Measurements from ENCODE around the gene PCK1. TPM values are rescaled to one million over a fixed set of nuclear protein-coding genes. Genes with fewer than 3 reads are reported as not detected.

PCK1 gene
- total RNA-seq, 6 donors from 2014 or later, result 0.23 to 1.3 (median 0.51) TPM; not detected in 3

DNA sequence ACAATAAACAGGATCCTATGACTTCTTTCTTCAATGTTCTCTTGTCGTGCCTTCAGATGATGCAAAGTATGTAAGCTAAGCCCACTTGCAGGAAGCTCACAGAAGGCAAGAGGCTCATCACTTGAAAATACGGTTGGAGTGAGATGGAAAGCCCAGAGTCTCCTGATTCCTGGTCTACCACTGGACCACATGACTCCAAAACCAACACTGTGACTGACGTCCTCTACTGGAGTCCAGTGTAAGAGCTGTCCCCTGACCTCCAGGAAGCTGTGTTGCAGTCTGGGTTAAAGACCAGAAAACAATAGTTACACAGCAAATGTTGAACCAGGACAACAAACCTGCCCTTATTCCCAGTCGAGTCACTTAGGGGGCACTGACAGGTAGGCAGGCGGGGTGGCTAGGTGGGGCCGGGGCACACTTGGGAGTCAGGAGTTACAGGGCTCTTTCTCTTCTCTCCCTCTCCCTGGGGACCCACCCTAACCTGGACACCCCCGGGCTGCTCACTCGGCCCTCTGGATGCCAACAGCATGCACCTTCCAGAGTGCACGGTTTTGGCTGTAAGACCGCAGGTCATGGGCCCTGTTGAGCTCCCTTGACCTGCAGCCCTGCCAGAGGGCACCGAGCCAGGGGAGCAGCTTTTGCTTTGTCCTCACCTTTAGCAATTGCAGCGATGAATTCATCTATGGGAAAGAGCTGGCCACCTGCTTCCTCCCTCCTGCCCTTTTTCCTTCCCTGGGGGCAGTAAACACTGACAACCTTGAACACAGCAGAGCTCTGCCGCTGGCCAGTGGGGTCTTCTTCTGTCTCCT lies 7.4 kb downstream of the PCK1 start:
- WGBS, 2 donors, result 67 to 73% methylated on average over 9 to 13 of the region's 13 CpGs
- H3K4me1 ChIP-seq, result no peaks in the 10 kb centered on the region
- no peak overlapping the region for H3K4me3 ChIP-seq
- DNase-seq (no peak), ATAC-seq (ENCODE audit: low FRiP score in 2 of 2) (no peak)
- no peak overlapping the region for H3K27ac ChIP-seq
- no peaks in the 10 kb centered on the region for H3K27me3 ChIP-seq
- no peaks in the 10 kb centered on the region for H3K36me3 ChIP-seq
- TF ChIP-seq EP300 (IDR thresholded peaks at IDR 0.05) (no peak), POLR2A (IDR thresholded peaks at IDR 0.05) (no peak), POLR2AphosphoS5 (IDR thresholded peaks at IDR 0.05) (no peak)
- TF ChIP-seq, protein P1, sequence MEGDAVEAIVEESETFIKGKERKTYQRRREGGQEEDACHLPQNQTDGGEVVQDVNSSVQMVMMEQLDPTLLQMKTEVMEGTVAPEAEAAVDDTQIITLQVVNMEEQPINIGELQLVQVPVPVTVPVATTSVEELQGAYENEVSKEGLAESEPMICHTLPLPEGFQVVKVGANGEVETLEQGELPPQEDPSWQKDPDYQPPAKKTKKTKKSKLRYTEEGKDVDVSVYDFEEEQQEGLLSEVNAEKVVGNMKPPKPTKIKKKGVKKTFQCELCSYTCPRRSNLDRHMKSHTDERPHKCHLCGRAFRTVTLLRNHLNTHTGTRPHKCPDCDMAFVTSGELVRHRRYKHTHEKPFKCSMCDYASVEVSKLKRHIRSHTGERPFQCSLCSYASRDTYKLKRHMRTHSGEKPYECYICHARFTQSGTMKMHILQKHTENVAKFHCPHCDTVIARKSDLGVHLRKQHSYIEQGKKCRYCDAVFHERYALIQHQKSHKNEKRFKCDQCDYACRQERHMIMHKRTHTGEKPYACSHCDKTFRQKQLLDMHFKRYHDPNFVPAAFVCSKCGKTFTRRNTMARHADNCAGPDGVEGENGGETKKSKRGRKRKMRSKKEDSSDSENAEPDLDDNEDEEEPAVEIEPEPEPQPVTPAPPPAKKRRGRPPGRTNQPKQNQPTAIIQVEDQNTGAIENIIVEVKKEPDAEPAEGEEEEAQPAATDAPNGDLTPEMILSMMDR (IDR thresholded peaks at IDR 0.05), result no peak
- H3K9me3 ChIP-seq, result no peaks in the 10 kb centered on the region

DNA sequence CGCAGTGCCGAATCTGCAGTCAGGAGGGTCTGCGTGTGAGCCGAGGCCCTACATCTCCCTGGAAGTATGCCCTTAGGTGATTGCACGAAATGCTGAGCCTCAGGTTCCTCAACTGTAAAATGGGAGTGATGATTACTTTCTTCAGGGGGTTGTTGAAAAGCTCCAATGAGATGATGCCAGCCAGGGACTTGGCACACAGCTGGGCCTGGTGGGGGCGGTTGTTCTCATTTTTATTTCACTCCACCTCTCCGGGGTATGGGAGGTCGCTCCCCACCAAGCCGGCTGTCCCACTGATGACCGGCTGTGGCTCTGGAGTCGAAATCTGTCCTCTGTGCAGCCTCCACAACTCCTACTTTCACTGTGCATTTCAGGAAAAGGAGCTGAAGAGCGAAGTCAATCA lies 8.1 kb downstream of the PCK1 start:
- no peak for ATAC-seq (ENCODE audit: low FRiP score in 2 of 2)
- Histone ChIP-seq H3K36me3 (no peaks in the 10 kb centered on the region), H3K4me3 (no peak overlapping the region), H3K27ac (no peak overlapping the region), H3K4me1 (no peaks in the 10 kb centered on the region), H3K27me3 (no peaks in the 10 kb centered on the region), H3K9me3 (no peaks in the 10 kb centered on the region)
- TF ChIP-seq POLR2AphosphoS5 (IDR thresholded peaks at IDR 0.05) (no peak), POLR2A (IDR thresholded peaks at IDR 0.05) (no peak), EP300 (IDR thresholded peaks at IDR 0.05) (no peak)
- TF ChIP-seq, protein P1 (IDR thresholded peaks at IDR 0.05), result no peak
- no peak for DNase-seq
- 90 to 95% methylated on average over 9 to 12 of the region's 12 CpGs for WGBS, 2 donors

DNA sequence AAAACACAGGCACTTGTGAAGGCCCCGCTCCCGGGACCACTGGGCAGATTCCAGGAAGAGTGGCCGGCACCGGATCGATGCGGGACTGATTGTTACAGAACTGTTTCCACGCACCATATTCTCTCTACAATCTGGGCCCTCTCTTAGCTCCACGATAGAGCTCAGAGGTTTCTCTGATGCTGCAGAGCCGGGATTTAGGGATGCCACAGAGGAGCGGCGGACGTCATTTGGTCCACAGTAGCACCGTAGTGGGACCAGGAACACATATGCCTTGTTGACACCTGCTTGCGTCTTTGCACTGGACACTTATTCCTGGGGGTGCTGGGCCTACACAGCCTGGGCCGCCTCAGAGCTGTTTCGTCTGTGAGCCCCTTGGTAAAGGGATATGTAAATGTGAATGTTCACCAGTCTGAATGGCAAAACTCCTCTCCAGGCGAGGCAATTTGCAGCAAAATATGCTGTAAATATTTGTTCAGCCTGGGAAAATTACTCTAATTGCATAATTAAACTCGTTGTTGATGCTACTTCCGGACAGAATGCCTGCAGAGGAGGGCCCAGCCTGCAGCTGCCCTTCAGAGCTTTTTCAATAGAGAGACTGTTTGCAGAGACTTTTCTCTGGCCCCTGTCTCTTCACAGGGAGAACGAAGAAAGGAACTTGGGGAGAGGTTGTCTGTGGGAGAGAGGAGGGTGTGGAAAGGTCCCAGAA lies 9.4 kb downstream of the PCK1 start:
- ATAC-seq (ENCODE audit: low FRiP score in 2 of 2) (no peak), DNase-seq (no peak)
- Histone ChIP-seq H3K4me1 (no peaks in the 10 kb centered on the region), H3K27me3 (no peaks in the 10 kb centered on the region), H3K27ac (no peak overlapping the region), H3K4me3 (no peak overlapping the region), H3K36me3 (no peaks in the 10 kb centered on the region), H3K9me3 (no peaks in the 10 kb centered on the region)
- WGBS, 2 donors, result 71 to 78% methylated on average over 18 to 20 of the region's 20 CpGs
- TF ChIP-seq, protein P1 (IDR thresholded peaks at IDR 0.05), result no peak
- TF ChIP-seq POLR2AphosphoS5 (IDR thresholded peaks at IDR 0.05), result no peak
- TF ChIP-seq EP300 (IDR thresholded peaks at IDR 0.05), result no peak

DNA sequence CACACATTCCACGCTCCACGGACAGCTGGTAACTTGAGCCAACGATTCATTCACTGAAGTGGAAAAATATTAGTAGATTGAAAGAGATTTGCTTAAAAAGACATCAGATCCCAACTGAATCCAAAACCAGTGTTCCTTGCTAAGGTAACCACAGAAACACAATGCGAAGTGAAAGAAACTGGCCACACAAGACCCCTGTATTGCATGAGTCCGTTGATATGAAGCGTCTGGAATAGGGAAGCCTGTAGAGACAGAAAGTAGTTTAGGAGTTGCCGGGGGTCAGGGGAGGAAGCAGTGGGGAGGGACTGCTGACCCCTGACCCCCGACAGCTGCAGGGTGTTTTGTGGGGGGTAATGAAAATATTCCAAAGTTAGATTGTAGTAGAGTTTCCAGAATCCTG lies 10.0 kb downstream of the PCK1 start:
- Histone ChIP-seq H3K4me1 (no peaks in the 10 kb centered on the region), H3K4me3 (no peak overlapping the region), H3K36me3 (no peaks in the 10 kb centered on the region), H3K27me3 (no peaks in the 10 kb centered on the region), H3K9me3 (no peaks in the 10 kb centered on the region), H3K27ac (no peak overlapping the region)
- DNase-seq (no peak), ATAC-seq (ENCODE audit: low FRiP score in 2 of 2) (no peak)
- WGBS, 2 donors, result 69 to 75% methylated on average over 8 of the region's 8 CpGs
- TF ChIP-seq POLR2A (IDR thresholded peaks at IDR 0.05) (no peak), POLR2AphosphoS5 (IDR thresholded peaks at IDR 0.05) (no peak), EP300 (IDR thresholded peaks at IDR 0.05) (no peak)
- TF ChIP-seq, protein P1 (IDR thresholded peaks at IDR 0.05), result no peak
